HG03457 (cell line): ENCODE results near the gene ABCB9.

ENCODE experiments used
- ATAC-seq: cut with Tn5 transposase; IDR thresholded peaks from one replicate; pipeline ENCODE4 v1.9.1; 2021; ENCODE audit warnings: moderate number of reproducible peaks; ENCODE audit not compliant: unreplicated experiment

Gene ABCB9

DNA sequence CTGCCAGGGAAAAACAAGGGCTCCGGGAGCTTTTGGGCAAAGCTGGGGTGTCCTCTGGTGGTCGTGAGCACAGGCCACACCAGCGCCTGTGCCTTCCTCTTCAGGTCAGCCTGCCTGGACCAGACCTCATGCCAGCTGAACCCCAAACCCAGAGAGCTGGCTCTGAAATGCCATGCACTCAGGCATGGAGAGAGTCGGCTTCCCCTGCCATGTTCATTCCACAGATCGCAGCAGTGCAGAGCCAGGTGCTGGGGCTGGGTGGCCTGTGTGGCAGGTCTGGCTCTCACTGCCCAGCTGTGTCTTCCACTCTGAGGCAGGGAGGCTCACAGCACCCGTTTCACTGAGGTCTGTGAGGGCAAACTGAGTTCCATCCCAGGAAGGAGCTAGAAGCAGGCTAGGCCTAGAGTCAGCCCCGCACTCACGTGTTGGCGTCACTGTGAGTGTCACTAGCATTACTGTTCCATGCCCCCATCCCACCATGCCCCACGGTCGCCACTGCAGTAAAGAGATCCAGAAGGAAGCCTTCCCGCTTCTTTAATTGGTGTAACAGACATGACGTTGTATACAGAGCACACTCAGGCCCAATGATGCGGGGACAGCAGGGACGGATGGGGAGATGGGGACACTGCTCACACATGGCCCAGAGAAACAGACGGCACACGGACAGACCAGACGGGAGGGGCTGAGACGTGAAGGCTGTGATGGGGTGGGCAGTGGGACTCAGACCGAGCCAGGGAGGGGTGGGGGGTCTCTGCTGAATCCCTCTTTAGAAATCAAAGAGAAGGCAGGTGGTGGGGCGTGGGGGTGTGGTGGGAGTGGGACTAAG, 16.9 kb upstream of the ABCB9 start:
- ATAC-seq = no peak

DNA sequence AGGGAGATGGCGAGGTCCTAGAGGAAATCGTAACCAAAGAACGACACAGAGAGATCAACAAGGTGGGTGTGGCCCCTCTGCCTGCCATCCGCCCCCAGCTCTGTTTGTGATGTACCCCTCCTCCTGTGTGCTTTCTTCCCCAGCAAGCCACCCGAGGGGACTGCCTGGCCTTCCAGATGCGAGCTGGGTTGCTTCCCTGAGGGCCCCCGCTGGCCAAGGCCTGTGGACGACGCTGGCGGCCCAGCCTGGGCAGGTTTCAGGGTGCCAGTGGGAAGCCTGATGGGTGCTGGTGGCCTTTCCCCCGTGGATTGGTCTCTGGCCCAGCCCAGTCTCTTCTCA, 16.2 kb upstream of the ABCB9 start:
- no peak for ATAC-seq

DNA sequence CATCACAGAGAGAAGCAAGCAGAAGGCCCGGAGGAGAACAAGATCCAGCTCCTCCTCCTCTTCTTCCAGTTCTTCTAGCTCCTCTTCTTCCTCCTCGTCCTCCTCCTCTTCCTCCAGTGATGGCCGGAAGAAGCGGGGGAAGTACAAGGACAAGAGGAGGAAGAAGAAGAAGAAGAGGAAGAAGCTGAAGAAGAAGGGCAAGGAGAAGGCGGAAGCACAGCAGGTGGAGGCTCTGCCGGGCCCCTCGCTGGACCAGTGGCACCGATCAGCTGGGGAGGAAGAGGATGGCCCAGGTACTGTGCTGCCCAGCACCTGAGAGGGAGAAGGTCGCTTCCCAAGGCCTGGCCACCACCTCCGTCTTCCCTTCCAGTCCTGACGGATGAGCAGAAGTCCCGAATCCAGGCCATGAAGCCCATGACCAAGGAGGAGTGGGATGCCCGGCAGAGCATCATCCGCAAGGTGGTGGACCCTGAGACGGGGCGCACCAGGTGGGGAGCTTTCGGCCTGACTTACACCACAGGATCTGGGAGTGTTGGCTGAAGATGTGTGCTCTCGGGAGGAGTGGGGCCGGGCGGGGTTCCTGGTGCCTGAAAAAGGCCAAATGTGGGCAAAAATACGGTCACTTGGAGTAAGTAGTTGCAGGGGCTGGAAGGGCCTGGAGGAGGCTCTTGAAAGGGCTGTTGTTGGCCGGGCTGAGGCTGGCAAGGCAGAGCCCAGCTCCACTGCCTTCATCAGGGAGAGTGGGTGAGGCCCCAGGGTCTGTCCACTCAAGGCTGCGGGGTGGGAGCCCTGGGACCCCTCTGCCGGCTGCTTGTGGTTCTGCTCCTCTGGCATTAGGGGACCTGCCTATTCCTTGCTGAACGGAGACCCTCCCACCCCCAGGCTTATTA, 15.6 kb upstream of the ABCB9 start:
- no peak for ATAC-seq

DNA sequence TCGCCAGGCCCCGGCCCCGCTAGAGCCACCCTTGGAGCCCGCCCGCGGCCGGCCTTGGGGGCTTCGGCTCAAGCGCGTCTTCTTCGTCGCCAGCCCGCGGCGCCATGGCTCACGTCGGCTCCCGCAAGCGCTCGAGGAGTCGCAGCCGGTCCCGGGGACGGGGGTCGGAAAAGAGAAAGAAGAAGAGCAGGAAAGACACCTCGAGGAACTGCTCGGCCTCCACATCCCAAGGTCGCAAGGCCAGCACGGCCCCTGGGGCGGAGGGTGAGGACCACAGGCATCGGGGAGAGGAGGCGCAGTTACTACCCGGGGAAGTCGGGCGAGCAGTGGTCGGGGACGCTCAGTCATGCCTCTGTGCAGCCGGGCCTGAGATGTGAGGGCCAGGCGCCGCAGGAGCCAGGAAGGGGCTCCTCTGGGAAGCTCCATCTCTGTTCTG, 14.8 kb upstream of the ABCB9 start:
- ATAC-seq = no peak

DNA sequence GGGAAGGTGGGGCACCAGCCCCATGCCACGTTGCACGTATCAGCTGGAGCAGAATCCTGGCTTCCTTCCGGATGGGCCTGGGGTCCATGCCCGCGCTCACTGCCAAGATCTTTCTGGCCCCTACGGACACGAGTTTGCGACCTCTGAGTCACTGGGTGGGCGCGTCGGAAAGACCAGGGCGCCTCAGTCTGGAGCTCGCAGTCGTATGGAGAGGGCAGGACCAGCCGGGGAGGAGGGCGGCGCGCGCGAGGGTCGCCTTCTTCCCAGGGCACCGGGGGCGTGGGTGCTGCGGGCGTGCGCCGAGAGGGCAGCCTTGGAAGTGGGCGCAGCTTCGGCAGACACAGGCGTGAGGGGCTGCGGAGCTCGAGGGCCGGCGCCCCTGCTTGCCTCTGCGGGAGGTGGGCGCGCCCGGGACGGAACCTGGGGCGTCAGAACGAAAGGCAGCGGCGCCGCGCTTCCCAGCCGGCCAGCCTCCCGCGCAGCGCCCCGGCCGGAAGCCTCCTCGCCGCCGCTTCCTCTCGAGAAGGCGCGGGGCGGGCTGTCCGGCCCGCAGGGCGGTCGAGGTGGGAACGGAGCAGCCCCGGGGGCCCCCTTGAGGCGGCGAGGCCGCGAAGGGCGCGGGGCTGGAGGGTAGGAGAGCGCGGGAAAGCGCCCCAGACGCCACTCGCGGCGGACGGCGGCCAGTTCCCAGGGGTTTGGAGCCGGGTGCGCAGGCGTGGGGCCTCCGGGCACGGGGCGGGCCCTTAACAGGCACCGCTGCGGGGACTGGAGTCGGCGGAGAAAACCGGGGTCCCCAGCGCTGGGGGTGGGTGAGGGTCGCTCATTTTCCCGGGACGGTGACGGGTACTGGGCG, 14.1 kb upstream of the ABCB9 start, which contains the start of gene ARL6IP4:
Gene ARL6IP4 (plus strand): TSS at position 499 of the 853 bp plus-strand sequence. CDS start 459 bp downstream, outside the sequence.
- no peak for ATAC-seq

DNA sequence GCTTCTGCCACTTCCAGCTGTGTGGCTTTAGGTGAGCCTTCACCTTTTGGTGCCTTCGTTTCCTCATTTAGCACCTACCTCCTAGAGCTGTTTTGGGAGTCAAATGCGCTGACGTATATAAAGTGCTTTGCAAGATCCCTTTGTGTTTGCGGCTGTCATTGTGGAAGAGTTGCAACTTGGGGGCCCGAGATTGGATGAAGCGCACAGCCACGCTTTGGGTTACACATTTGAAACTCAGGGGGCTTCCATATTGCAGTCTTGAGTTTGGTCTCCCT, 13.6 kb upstream of the ABCB9 start:
- no peak for ATAC-seq

DNA sequence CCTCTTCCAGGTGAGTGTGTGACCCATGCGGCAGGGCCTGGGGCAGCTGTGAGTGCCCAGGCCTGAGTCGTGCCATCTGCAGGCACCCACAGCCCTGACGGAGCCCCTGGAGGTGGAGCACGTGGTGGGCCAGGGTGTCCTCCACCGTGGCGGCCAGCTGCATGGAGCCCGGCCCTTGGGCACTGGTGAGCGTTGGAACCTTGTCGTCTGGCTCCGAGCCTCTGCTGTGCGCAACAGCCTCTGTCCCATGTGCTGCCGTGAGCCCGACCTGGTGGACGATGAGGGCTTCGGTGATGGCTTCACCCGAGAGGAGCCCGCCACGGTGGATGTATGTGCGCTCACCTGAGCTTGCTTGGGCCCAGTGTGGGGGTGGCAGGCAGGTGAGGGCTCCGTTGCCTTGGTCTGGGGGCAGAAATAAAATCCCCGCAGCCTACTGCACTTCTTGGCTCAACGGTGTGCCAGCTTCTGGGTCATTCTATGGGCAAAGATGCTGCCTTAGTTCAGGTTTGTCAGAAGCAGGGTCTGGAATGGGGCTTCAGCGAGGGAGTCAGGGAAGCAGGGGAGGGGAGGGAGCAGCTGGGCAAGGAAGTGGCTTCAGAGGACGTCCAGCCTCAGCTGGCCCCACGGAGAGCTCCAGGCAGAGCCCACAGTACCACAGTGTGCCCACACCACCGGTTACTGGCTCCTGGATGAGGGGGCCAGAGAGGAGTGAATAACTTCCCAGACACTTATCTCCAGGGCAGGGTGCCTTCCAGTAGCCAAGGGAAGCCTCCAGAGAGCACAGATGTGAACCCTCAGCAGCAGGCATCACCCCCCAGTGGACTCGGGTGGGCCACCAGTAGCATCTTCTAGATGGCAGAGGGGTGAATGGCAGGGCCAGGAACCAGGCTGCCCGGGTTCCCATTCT, 13.0 kb upstream of the ABCB9 start:
- ATAC-seq = no peak

DNA sequence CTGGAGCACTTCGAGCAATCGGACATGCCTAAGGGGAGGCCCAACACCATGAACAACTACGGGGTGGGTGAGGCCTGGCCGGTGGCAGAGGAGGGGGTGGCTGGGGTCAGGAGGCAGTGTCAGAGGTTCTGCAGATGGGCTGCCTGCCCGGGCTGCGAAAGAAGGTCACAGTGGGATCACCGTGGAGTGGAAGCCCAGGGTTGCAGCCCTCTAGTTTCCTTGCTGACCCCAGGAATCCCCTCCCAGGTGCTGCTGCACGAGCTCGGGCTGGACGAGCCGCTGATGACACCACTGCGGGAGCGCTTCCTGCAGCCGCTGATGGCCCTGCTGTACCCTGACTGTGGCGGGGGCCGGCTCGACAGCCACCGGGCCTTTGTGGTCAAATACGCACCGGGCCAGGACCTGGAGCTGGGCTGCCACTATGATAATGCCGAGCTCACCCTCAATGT, 12.3 kb upstream of the ABCB9 start:
- no peak for ATAC-seq

DNA sequence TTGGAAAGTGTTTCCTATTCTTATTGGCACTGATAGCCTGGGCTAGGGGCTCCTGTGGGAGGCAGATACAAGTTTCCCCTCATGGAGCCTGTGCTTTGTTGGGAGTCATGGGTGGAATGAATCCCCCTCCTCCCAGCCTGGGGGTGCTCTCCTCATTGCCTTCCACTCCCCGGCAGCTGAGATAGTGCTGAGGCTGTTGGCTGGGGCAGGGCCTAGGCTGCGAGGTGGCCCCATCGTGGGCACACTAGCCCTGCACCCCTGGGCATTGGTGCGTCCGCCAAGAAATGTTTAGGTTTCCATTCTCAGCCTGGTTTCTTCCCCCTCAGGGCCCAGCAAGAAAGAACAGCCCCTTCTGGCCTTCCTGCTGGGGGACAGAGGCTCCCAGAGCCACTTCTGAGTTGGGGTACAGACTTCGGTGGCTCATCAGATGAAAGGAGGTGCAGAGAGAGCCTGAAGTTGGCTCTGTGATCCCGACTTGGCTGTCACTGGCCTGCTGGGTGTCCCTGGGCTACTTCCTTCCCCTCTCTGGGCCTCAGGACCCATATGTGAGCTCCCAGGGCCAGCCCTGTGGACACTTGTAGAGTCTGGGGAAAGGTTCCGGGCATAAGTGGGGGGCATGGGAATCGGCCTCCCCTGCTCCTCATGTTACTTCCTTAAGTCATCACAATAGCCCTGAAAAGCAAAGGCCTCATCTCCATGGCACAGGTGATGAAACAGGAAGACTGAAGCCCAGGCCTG, 11.6 kb upstream of the ABCB9 start:
- ATAC-seq = no peak

DNA sequence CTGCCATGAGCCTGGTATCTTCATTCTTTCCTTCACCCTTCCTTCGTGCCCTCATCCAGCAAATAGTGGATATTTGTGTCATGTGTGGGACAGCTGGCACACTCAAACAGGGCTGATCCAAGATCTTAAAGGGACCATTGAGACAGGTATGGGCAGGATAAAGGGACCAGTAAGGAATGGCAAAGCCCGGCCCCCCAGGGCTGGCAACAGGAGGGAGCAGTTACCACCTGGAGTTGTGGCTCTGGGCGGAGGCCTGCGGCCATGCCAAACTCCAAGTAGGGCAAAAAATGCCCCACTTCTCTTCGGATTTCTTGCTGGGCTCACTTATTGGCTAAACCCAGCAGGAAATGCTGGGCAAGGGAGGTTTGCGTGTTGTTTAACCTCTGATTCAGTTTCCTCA, 10.9 kb upstream of the ABCB9 start:
- no peak for ATAC-seq

DNA sequence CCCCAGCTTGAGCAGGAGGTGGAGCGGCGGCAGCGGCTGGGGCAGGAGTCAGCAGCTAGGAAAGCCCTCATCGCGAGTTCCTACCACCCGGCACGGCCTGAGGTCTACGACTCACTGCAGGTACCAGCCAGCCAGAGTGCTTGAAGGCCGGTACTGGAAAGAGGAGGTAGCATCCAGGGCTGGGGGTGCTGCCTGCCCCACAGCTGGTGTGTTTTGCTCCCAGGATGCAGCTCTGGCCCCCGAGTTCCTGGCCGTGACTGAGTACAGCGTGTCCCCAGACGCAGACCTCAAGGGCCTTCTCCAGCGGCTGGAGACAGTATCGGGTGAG, 10.3 kb upstream of the ABCB9 start:
- ATAC-seq = no peak

DNA sequence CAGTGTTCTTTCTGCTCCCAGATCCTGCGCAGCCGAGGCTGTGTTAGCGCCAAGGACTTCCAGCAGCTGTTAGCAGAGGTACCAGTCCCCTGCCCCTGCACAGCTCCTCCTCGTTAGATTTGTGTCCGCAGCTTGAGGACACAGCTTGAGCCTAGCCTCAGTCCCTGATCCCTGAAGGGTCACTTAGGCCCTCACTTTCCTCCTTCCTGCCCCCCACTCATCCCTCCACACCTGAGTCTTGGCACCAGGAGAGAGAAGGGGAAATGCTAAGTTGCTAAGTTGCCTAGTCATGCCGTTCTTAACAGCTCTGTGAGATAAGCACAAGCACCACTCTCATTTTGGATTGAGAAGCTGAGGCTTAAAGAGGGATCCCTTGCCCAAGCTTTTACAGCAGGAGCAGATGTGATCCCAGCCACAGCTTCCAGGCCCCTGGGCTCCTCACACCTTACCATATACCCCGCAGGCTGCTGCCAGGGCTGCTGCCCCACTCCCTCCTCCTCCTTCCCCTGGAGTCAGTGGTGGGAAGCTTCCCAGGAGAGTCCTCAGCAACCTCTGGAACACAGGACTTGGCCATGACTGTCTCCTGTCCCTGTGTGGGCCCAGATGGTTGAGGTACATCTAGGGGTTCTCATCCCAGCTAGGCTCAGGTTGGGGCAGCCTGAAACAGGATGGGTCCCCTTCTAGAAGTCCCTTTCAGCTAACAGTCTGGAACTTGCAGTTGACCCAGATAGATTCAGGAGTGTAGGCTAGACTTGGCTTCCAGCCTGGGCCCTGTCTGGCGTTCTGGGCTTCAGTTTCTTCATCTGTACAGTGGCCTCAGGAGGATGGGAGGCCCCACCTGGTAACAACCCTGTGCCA, 9.8 kb upstream of the ABCB9 start:
- no peak for ATAC-seq

DNA sequence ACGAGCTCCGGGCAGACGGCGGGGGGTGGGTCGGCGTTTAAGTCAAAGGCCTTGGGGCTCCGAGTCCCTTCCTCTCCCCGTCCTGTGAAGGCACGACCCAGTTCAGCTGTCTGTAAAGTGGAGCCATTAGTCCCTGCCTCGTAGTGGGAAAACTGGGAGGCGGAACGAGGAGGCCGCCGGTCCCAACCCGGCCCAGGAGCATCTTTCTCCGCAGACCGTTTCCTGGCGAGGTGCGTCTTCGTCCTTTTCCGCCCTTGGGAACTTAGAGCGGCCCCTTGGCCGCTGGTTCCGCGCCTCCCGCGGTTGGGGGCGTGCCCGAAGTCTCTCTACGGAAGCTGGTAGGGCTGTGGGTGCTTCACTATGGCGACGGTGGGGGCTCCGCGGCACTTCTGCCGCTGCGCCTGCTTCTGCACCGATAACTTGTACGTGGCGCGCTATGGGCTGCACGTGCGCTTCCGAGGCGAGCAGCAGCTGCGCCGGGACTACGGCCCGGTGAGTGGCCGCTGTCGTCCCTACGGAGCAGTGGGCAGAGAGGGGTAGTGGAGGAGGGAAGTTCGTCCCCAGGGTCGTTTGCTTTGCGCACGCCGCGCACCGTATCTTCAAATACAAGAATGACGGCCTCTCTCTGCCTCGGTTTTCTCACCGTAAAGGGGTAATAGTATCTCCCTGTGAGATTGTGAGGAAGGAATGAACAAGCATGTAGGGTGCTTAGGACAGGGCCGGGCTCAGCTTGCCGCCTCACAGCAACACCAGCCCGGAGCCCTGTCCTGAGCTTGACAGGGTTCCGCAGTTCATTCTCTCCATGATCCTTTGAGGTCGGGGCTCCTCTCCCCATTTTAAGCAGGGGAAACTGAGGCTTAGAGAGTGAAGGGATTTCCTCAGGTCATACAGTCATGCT, 8.9 kb upstream of the ABCB9 start, which contains the start of gene OGFOD2:
Gene OGFOD2 (plus strand): TSS at position 353 of the 898 bp plus-strand sequence. CDS start 8 bp downstream, at position 361.
- peak; percentile 57 for ATAC-seq

DNA sequence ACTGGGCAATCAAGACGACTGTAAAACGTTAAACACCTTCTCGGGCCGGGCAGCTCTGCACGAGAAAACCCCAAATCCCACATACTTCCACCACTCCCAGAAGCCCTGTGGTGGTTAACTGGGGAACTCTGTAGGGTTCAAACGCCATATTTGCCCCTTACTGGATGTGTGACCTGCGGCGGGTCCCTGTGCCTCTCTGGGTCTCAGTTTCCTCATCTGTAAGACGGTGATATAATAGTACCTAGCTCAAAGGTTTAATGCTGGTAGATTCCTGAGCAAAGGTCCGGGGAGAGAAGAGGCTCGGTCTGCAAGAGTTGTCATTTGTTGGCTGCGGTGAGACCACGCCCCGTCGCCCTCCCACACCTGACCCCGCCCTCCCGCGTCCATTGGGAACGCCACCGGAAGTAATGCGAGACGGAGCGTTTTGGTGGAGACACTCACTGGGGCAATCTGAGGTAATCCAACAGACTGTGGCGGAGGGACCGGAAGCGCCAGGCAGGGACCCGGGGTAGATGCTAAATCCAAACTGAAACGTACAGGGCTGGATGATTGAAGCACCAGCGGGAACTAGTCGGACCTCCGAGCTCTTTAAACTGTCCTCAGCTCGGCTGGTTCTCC, 8.1 kb upstream of the ABCB9 start:
- ATAC-seq = peak; percentile 66

DNA sequence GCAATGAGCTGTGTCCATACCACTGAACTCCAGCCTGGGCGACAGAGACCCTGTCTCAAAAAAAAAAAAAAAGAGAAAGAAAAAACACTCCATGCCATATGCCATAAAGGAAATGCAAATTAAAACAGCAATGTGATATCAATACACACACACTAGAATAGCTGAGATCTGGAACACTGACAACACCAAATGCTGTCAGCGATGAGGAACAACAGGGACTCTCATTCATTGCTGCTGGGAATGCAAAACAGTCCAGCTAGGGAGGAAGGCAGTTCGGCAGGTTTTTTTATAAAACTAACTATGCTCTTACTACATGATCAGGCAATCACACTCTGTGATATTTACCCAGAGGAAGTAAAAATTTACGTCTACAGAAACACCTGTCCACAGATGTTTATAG, 3.4 kb upstream of the ABCB9 start:
- ATAC-seq = no peak

DNA sequence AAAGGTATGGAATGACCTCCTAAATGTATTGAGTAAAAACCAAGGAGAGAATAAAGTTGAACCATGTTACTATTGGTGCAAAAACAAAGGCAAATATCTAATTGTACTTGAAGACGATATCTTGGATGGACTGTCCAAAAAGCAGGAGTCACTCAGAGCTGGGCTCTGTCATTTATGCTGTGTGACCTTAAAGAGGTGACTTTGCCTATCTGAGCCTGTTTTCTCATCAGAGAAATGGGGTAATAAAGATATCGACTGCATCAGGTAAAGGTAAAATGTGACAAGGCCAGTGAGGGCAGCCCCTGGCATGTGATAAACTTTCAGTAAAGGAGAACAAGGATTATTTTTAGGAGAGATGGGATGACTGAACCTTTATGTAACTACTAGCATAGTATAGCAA, 1.8 kb upstream of the ABCB9 start:
- ATAC-seq = no peak
